Kidney (tissue), 14 donors: ENCODE measurements around the gene POFUT1. TPM values are rescaled to one million over a fixed set of nuclear protein-coding genes. Genes with fewer than 3 reads are reported as not detected.

Source experiments
- DNase-seq, 5 donors: peaks; one replicate each; pipeline ENCODE4 v3.0.0-alpha.2; 2013 to 2020
- FAIRE-seq: peaks from 2 replicates; lab custom pipeline; 2012; peaks lifted over from hg19 to GRCh38; lab: Jason Lieb, UNC
- H3K27ac ChIP-seq, 2 donors: one replicate each; pipeline ENCODE4 v1.7.0; 2013; ENCODE audit warnings: low read depth in 2 of 2, low read length in 2 of 2, inconsistent platforms in 1 of 2
- H3K27me3 ChIP-seq: one replicate; pipeline ENCODE4 v1.7.1; 2013; ENCODE audit warnings: low read length, inconsistent platforms; ENCODE audit not compliant: control insufficient read depth, insufficient read depth
- H3K36me3 ChIP-seq, 3 donors: one replicate each; pipeline versions ENCODE4 v1.7.0 to v1.7.1; 2013; ENCODE audit warnings: low read length in 3 of 3, control low read depth in 1 of 3, inconsistent platforms in 1 of 3; ENCODE audit not compliant: insufficient read depth in 3 of 3, control insufficient read depth in 2 of 3
- H3K4me1 ChIP-seq, 3 donors: one replicate each; pipeline versions ENCODE4 v1.7.0 to v1.7.1; 2013; ENCODE audit warnings: low read length in 3 of 3, inconsistent platforms in 1 of 3, low read depth in 1 of 3; ENCODE audit not compliant: control insufficient read depth in 2 of 3, insufficient read depth in 2 of 3
- H3K4me3 ChIP-seq, 3 donors: one replicate each; pipeline versions ENCODE4 v1.7.0 to v1.8.1; 2013; ENCODE audit warnings: low read length in 3 of 3, control low read depth in 1 of 3, inconsistent platforms in 1 of 3
- H3K9ac ChIP-seq, 3 donors: one replicate each; pipeline versions ENCODE4 v1.7.0 to v1.7.1; 2013; ENCODE audit warnings: low read length in 3 of 3, control low read depth in 1 of 3, inconsistent platforms in 1 of 3
- H3K9me3 ChIP-seq, 3 donors: one replicate each; pipeline versions ENCODE4 v1.7.0 to v1.7.1; 2013; ENCODE audit warnings: low read length in 3 of 3, control low read depth in 1 of 3, inconsistent platforms in 1 of 3; ENCODE audit not compliant: control insufficient read depth in 2 of 3, insufficient read depth in 1 of 3
- intact Hi-C: fragments of 100-400 bp; cut with DNase I; formaldehyde crosslinking; loops from one replicate; pipeline ENCODE4 v1.11.1; 2022
- polyA plus RNA-seq: library from polyadenylated mRNA; stranded (reverse); fragments of 350-450 nt; fragmentation: Illumina TruSeq; extraction: RNeasy Lipid Tissue Mini Kit (QIAGEN cat#74804); gene quantifications from one replicate; pipeline ENCODE4 v1.2.3, GENCODE V29; 2014; ENCODE audit warnings: low read depth, low replicate concordance; ENCODE audit not compliant: insufficient read depth
- total RNA-seq: library from RNA; stranded (reverse); fragmentation: NEBNext Ultra II Directional; extraction: Animal tissue kit (Norgen Biotek cat#: 25700); gene quantifications from one replicate; pipeline ENCODE4 v1.2.1, GENCODE V29; 2021
- TF ChIP-seq, protein P1 (sequence below): IDR thresholded peaks from 3 replicates; pipeline ENCODE4 v1.5.1; 2012; ENCODE audit warnings: mild to moderate bottlenecking, moderate library complexity, borderline replicate concordance; ENCODE audit not compliant: insufficient read depth; ENCODE audit errors: extremely low read depth
- donor health status: control.
- donor health status: control.
- donor health status: control.
- donor health status: control.
- donor health status: control.
- donor health status: DM: yes; HTN: yes; CAD: no.
- donor health status: Normal renal cell carcinoma (clear cell type).

Gene POFUT1
- total and polyA plus RNA-seq, 2 donors from 2014 or later, result 16.7 to 36.7 TPM

DNA sequence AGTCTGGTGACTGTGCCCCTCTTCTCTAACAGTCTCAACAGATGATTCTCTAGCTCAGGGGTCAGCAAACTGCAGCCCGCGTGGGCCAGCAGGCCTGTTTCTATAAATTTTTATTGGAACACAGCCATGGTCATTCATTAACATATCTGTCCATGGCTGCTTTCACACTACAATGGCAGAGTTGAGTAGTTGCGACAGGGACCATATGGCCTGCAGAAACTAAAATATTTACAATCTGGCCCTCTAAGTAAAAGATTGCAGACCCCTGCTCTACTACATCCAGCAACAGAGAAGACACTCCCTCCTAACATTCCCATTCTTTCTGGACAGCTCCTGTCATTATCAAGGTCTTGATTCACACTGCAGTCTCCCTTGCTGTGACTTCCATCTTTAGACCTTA lies 45.3 kb upstream of the POFUT1 start:
- no peaks in the 10 kb centered on the region for H3K4me1 ChIP-seq
- TF ChIP-seq, protein P1, sequence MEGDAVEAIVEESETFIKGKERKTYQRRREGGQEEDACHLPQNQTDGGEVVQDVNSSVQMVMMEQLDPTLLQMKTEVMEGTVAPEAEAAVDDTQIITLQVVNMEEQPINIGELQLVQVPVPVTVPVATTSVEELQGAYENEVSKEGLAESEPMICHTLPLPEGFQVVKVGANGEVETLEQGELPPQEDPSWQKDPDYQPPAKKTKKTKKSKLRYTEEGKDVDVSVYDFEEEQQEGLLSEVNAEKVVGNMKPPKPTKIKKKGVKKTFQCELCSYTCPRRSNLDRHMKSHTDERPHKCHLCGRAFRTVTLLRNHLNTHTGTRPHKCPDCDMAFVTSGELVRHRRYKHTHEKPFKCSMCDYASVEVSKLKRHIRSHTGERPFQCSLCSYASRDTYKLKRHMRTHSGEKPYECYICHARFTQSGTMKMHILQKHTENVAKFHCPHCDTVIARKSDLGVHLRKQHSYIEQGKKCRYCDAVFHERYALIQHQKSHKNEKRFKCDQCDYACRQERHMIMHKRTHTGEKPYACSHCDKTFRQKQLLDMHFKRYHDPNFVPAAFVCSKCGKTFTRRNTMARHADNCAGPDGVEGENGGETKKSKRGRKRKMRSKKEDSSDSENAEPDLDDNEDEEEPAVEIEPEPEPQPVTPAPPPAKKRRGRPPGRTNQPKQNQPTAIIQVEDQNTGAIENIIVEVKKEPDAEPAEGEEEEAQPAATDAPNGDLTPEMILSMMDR, result no peak
- peaks cover 14 to 45% (median 36%) of the 10 kb centered on the region in 3 donors for H3K36me3 ChIP-seq
- FAIRE-seq, result no peak
- intact Hi-C loops, result no loop called here
- H3K9ac ChIP-seq, result no peak overlapping the region
- no peaks in the 10 kb centered on the region for H3K9me3 ChIP-seq
- H3K27me3 ChIP-seq, result no peaks in the 10 kb centered on the region
- DNase-seq, result peak in 2 of 5 donors; percentile 48 to 58
- H3K27ac ChIP-seq, result no peak overlapping the region
- no peak overlapping the region for H3K4me3 ChIP-seq

DNA sequence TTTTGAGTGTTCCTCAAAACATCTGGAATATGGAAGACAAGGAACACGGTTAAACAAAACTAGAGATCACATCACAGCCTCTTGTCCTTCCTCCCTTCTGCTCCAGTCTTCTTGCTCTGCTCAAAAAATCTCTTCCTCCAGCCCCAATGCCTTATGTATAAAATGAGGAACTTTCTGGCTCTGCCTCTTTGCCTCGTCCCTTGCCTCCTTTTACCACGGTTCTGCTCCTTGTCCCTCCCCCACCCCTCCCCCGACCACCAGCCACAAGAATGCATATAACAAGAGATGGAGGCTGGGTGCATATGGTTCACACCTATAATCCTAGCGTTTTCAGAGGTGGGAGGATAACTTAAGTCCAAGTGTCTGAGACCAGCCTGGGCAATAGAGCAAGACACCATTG lies 43.7 kb upstream of the POFUT1 start:
- DNase-seq, result no peak
- TF ChIP-seq, protein P1, result no peak
- no peaks in the 10 kb centered on the region for H3K9me3 ChIP-seq

DNA sequence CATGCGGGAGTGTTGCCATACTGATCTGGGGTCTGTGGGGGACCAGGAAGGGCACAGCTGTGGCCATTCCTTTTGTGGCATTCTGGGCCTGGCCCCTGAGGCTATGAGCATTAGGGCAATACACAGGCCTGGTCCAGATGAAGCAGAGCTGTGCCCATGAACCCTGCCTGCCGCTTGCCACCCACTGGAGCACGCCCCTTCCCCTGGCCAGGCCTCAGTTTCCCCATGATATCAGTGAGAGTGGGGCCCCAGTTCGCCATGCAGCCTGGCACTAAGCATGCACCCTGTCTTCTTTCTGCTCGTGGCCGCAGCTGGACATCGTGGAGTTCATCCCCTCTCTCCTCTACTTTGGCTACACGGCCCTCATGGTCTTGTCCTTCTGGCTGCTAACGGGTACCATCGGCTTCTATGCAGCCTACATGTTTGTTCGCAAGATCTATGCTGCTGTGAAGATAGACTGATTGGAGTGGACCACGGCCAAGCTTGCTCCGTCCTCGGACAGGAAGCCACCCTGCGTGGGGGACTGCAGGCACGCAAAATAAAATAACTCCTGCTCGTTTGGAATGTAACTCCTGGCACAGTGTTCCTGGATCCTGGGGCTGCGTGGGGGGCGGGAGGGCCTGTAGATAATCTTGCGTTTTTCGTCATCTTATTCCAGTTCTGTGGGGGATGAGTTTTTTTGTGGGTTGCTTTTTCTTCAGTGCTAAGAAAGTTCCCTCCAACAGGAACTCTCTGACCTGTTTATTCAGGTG lies 42.5 kb upstream of the POFUT1 start:
- intact Hi-C loops, result no loop called here
- peaks cover 2 to 3% (median 3%) of the 10 kb centered on the region in 3 donors for H3K4me1 ChIP-seq
- no peaks in the 10 kb centered on the region for H3K9me3 ChIP-seq
- DNase-seq (no peak), FAIRE-seq (no peak)
- TF ChIP-seq, protein P1, result no peak
- no peak overlapping the region for H3K4me3 ChIP-seq
- H3K27ac ChIP-seq, result no peak overlapping the region
- no peaks in the 10 kb centered on the region for H3K27me3 ChIP-seq
- H3K36me3 ChIP-seq, result peaks cover 3 to 26% (median 22%) of the 10 kb centered on the region in 3 donors
- H3K9ac ChIP-seq, result no peak overlapping the region

More for the DNA sequence above, 43.7 kb upstream of the POFUT1 start:
- Histone ChIP-seq H3K36me3 (peaks cover 10 to 35% (median 34%) of the 10 kb centered on the region in 3 donors), H3K4me1 (peaks cover 0 to 3% (median 2%) of the 10 kb centered on the region in 3 donors), H3K9ac (no peak overlapping the region), H3K27ac (no peak overlapping the region), H3K27me3 (no peaks in the 10 kb centered on the region), H3K4me3 (no peak overlapping the region)
- no peak for FAIRE-seq
- intact Hi-C loops, result no loop called here
